Duodenal mucosa (tissue), 2 donors: ENCODE measurements around the gene TBC1D2B.

ENCODE experiments used
- H3K27ac ChIP-seq: one replicate; pipeline ENCODE4 v1.7.0; 2013; ENCODE audit warnings: low read depth, low read length
- H3K27me3 ChIP-seq, 2 donors: one replicate each; pipeline ENCODE4 v1.7.0; 2013; ENCODE audit warnings: low read length in 2 of 2, control low read depth in 1 of 2; ENCODE audit not compliant: insufficient read depth in 2 of 2, control insufficient read depth in 1 of 2
- H3K36me3 ChIP-seq, 2 donors: one replicate each; pipeline ENCODE4 v1.7.0; 2013; ENCODE audit warnings: low read length in 2 of 2, control low read depth in 1 of 2; ENCODE audit not compliant: insufficient read depth in 2 of 2, control insufficient read depth in 1 of 2
- H3K4me1 ChIP-seq, 2 donors: one replicate each; pipeline ENCODE4 v1.7.0; 2013; ENCODE audit warnings: low read length in 2 of 2, control low read depth in 1 of 2; ENCODE audit not compliant: insufficient read depth in 2 of 2, control insufficient read depth in 1 of 2
- H3K4me3 ChIP-seq, 2 donors: one replicate each; pipeline ENCODE4 v1.7.0; 2013; ENCODE audit warnings: low read length in 2 of 2, low read depth in 1 of 2
- H3K9ac ChIP-seq, 2 donors: one replicate each; pipeline ENCODE4 v1.7.0; 2013; ENCODE audit warnings: low read length in 2 of 2, low read depth in 1 of 2
- H3K9me3 ChIP-seq, 2 donors: one replicate each; pipeline ENCODE4 v1.7.0; 2013; ENCODE audit warnings: low read length in 2 of 2, control low read depth in 1 of 2; ENCODE audit not compliant: control insufficient read depth in 1 of 2

TBC1D2B gene

DNA sequence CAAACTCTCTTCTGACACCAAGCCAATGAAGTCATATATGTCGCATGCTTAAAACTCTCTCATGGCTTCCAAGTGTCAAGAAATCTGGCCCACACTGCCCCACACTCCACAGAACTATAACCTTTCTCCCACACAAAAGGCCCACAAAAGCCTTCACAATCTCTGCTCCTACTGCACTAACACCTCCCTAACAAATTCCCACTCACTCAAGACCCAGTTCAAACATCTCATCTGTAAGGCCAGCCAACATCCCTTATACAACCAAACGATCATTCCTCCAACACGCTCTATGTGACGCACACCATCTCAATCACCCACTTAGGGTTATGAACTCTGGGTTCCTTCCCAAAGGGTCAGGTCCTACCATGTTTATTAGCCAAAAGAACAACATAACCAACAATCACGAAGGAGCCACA is 13.5 kb downstream of the TBC1D2B start:
- Histone ChIP-seq H3K4me3 (no peak overlapping the region), H3K36me3 (no peaks in the 10 kb centered on the region), H3K27me3 (no peaks in the 10 kb centered on the region), H3K27ac (peak overlapping the region; percentile 34), H3K4me1 (peaks cover 81 to 85% of the 10 kb centered on the region in 2 donors), H3K9ac (no peak overlapping the region), H3K9me3 (no peaks in the 10 kb centered on the region)

DNA sequence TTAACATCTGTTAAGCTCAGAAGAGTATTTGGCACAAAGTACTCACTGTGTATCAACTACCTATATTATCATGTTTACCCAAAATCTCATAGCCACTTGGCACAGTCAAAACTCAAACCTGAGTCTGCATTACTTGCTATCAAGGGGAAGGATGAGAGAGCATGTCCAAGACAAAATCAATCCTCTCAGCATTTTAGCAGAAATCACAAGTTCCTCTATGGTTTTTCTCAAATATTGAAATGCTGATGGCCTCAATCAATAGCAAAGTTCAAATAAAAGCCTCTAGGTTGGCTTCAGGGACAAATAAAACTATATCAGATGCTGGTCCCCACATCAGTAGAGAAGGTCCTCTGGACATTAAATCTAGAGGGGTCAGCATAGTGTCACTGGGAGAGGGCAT is 14.3 kb downstream of the TBC1D2B start:
- Histone ChIP-seq H3K9ac (no peak overlapping the region), H3K9me3 (no peaks in the 10 kb centered on the region), H3K36me3 (no peaks in the 10 kb centered on the region), H3K27ac (no peak overlapping the region), H3K4me3 (no peak overlapping the region), H3K4me1 (peaks cover 81 to 85% of the 10 kb centered on the region in 2 donors), H3K27me3 (no peaks in the 10 kb centered on the region)

- H3K9ac ChIP-seq: peak overlapping the region; percentile 49 to 50
- H3K27me3 ChIP-seq: no peaks in the 10 kb centered on the region
- H3K4me3 ChIP-seq: peak overlapping the region; percentile 35 to 48
- H3K36me3 ChIP-seq: no peaks in the 10 kb centered on the region
- H3K9me3 ChIP-seq: no peaks in the 10 kb centered on the region
- H3K27ac ChIP-seq: peak overlapping the region; percentile 44
- H3K4me1 ChIP-seq: peaks cover 82 to 83% of the 10 kb centered on the region in 2 donors
Observed at GRCh38 chr15:78061963-78062427, 15.5 kb downstream of the TBC1D2B start.

GRCh38 chr15:78060232-78060631 is 17.3 kb downstream of the TBC1D2B start:
- Histone ChIP-seq H3K27me3 (no peaks in the 10 kb centered on the region), H3K9ac (no peak overlapping the region), H3K4me1 (peaks cover 82 to 83% of the 10 kb centered on the region in 2 donors), H3K27ac (no peak overlapping the region), H3K36me3 (no peaks in the 10 kb centered on the region), H3K4me3 (no peak overlapping the region), H3K9me3 (no peaks in the 10 kb centered on the region)

- peaks cover 78% of the 10 kb centered on the region in 2 donors for H3K4me1 ChIP-seq
- no peak overlapping the region for H3K4me3 ChIP-seq
- H3K36me3 ChIP-seq: no peaks in the 10 kb centered on the region
- H3K9ac ChIP-seq: no peak overlapping the region
- no peaks in the 10 kb centered on the region for H3K27me3 ChIP-seq
- H3K27ac ChIP-seq: no peak overlapping the region
- H3K9me3 ChIP-seq: no peaks in the 10 kb centered on the region
Observed at GRCh38 chr15:78059110-78059839, 18.2 kb downstream of the TBC1D2B start.

GRCh38 chr15:78058401-78058935 is 19.0 kb downstream of the TBC1D2B start:
- no peaks in the 10 kb centered on the region for H3K9me3 ChIP-seq
- no peak overlapping the region for H3K9ac ChIP-seq
- no peak overlapping the region for H3K4me3 ChIP-seq
- peaks cover 4 to 5% of the 10 kb centered on the region in 2 donors for H3K36me3 ChIP-seq
- no peaks in the 10 kb centered on the region for H3K27me3 ChIP-seq
- peaks cover 74 to 77% of the 10 kb centered on the region in 2 donors for H3K4me1 ChIP-seq
- H3K27ac ChIP-seq: no peak overlapping the region

DNA sequence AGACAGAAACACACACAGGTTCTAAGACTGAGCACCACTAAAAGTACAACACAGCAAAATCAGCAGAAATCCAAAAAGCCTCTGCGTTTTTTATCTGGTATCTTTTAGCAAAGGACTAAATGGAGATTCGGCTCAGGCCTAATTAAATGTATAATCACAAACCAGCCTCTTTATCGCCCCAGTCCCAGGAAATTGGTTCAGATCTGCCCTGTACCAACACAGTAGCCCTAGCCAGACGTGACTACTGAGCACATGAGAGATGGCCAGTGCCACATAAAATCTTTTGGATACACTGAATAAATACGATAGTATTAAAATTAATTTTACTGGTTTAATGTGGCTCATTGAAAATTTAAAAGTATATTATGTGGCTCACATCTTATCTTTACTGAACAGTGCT is 19.7 kb downstream of the TBC1D2B start:
- peaks cover 10 to 11% of the 10 kb centered on the region in 2 donors for H3K36me3 ChIP-seq
- no peaks in the 10 kb centered on the region for H3K27me3 ChIP-seq
- no peak overlapping the region for H3K4me3 ChIP-seq
- H3K27ac ChIP-seq: no peak overlapping the region
- peaks cover 68 to 77% of the 10 kb centered on the region in 2 donors for H3K4me1 ChIP-seq
- no peaks in the 10 kb centered on the region for H3K9me3 ChIP-seq
- no peak overlapping the region for H3K9ac ChIP-seq

GRCh38 chr15:78056714-78057269 is 20.7 kb downstream of the TBC1D2B start:
- Histone ChIP-seq H3K4me3 (peak overlapping the region; percentile 2 to 32), H3K27me3 (no peaks in the 10 kb centered on the region), H3K36me3 (peaks cover 10 to 13% of the 10 kb centered on the region in 2 donors), H3K4me1 (peaks cover 66 to 77% of the 10 kb centered on the region in 2 donors), H3K9me3 (no peaks in the 10 kb centered on the region), H3K27ac (no peak overlapping the region), H3K9ac (peak overlapping the region in 1 of 2 donors; percentile 51)

GRCh38 chr15:78055919-78056713 is 21.4 kb downstream of the TBC1D2B start:
- Histone ChIP-seq H3K9ac (peak overlapping the region in 1 of 2 donors; percentile 51), H3K27ac (no peak overlapping the region), H3K27me3 (no peaks in the 10 kb centered on the region), H3K9me3 (no peaks in the 10 kb centered on the region), H3K4me3 (peak overlapping the region; percentile 2 to 32), H3K36me3 (peaks cover 10 to 13% of the 10 kb centered on the region in 2 donors), H3K4me1 (peaks cover 71 to 83% of the 10 kb centered on the region in 2 donors)
